ENCODE measurements around the gene HSD11B2.

GRCh38 chr16:67389911-67390815, 40.8 kb upstream of the HSD11B2 start:
- TF ChIP-seq YY1 (IDR thresholded peaks at IDR 0.05; ENCODE audit: insufficient read depth, insufficient read length) (no peak), ZNF274 (IDR thresholded peaks at IDR 0.05; ENCODE audit: low read depth, low read length) (no peak), SUZ12 (IDR thresholded peaks at IDR 0.05; ENCODE audit: extremely low read depth, insufficient read depth, insufficient read length) (no peak)

Measured in NT2/D1 (cell line).